HG02870 (cell line): ENCODE measurements around the gene TTLL4.

Experiments used
- ATAC-seq: cut with Tn5 transposase; IDR thresholded peaks from one replicate; pipeline ENCODE4 v1.9.1; 2021; ENCODE audit warnings: mild to moderate bottlenecking, moderate library complexity; ENCODE audit not compliant: unreplicated experiment

The TTLL4 gene

DNA sequence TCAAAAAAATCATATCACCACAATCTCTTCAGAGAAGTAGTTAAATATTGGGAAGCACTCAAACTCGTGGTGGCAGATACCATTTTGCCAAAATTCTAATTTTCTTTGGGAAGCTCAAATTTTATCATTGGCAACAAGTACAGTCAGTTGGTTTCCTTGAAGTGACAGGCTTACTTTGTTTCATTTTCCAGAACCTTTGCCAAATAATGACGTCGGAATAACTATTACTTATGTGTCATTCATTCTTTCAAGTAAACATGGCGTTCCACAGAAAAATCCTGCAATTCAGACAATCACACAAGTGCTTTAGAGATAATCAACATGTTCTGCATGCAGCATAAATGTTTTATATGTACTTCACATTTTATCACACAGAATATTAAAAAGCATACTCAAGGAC is 5.4 kb downstream of the TTLL4 start:
- no peak for ATAC-seq

- ATAC-seq = no peak
Measured at GRCh38 chr2:218717262-218717661, 6.6 kb downstream of the TTLL4 start.

GRCh38 chr2:218718058-218718457 is 7.4 kb downstream of the TTLL4 start:
- no peak for ATAC-seq

DNA sequence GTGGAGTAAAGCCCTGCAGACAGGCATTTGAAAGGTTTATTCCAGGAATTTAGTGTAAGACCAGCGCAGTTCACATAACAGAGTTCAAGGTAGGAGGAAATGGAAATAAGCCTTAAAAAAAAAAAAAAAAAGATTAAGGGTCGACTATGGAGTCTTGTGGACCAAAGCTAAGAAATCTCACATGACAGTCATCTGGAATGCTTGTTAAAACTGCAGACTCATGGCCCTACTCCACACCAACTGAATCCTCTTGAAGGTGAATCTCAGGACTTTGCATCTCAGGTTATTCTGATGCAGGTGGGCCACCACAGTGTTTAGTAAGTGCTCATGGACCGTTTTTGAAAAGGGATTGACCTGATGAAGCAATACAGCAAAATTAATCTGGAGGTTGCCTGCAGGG is 8.8 kb downstream of the TTLL4 start:
- ATAC-seq = no peak

- no peak for ATAC-seq
Measured at GRCh38 chr2:218720048-218721041, 9.7 kb downstream of the TTLL4 start.

DNA sequence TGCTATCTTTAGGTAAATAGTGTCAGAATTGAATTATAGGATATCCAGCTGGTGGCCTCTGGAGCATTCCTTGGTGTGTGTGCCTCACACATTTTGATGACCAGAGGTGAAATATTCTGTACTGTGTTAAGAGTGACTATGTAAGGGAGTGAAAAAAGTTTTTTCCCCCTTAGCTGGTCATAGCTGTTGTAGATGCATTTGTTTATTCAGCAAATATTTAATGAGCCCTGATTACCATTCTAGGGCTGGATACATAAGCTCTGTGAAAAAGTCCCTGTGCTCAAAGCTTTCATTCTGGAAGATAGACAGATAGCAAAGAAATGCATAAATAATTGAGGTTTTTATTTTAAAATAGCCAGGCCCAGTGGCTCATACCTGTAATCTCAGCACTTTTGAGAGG is 10.9 kb downstream of the TTLL4 start:
- ATAC-seq = no peak

DNA sequence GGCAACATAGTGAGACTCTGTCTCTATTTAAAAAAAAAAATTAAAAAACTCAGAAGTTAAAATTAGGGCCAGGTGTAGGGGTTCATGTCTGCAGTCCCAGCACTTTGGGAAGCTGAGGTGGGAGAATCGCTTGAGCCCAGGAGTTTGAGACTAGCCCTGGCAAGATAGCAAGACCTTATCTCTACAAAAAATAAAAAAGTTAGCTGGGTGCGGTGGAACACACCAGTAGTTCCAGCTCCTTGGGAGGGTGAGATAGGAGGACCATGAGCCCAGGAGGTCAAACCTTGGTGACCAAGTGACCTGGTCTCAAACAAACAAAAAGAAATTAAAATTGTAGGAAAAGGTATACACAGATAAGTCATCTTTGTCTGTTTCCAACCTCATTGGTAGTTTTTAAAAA is 11.3 kb downstream of the TTLL4 start:
- no peak for ATAC-seq

DNA sequence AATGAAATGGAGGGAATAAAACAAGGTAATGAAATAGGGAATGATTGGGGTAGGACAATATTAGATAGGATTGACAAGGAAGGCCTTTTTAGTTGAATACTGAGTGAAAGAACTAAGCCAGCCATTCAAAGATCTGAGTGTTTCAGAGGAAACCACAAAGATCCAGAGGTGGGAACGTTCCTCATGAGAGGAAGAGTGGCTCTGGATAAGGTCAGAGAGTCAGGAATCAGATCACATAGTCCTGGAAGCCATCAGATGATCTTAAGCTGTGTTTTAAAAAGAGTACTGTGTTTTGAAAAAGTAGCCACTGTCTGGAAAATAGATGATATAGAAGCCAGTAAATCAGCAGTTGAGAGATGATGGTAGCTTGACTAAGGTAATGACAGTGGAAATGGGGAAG is 11.8 kb downstream of the TTLL4 start:
- ATAC-seq = no peak

DNA sequence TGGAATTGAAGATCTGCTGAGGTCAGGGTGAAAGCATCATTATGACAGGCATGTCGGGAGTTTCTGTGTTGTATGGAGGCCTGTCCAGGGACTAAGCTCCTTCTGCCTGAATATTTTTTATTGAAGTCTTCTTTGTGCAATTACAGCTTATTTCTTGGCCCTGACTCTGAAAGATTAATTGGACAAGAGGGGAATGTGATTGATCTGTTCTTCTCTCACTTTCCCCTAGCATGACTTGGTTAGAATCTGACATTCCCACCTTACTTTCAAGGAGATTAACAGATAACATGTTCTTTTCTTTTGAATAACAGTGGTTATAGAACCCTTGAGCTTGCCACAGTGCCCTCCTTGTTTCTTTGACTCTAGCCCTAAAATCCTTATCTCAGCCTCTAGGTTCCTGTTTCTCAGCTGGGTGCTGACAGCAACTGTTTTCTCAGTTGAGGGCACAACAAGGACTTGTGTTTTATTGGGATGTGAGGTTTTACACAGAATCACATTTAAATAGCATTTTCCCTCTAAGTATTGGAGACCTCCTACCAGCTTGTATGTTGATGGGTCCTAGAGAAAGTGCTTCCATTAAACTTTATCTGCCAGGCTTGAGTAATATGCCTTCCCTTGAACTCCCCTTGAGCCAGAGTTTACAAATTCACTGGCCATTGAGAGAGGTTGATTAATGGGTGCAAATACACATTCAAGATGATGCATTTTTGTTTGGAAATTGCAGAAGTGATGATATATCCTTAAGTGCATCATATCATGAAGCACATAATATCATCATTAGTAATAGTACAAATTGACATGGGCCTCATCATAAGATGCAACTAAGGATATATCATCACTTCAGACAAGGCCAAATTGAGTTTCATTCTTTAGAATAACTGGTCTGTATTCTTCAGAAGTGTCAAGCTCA is 12.5 kb downstream of the TTLL4 start:
- ATAC-seq = no peak

DNA sequence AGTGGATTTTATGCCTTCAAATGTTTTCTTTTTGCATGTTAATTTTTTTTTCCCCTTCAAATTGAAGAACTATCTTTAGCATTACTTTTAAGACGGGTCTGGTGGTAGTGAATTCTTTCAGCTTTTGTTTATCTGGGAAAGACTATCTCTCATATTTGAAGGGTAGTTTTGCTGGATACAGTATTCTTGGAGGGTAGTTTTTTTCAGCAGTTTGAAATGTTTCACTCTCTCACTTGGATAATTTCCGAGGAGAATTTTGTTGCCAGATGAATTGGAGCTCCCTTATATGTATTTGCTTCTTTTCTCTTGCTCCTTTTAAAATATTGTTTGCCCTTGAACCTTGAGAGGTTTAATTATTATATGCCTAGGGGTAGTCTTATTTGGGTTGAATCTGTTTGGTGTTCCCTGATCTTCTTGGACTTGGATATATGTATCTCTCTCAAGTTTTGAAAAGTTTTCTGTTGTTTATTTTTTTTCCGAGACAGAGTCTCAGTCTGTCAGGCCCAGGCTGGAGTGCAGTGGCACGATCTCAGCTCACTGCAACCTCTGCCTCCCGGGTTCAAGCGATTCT is 15.5 kb downstream of the TTLL4 start:
- no peak for ATAC-seq

- ATAC-seq = no peak
Measured at GRCh38 chr2:218727502-218728165, 17.0 kb downstream of the TTLL4 start.

DNA sequence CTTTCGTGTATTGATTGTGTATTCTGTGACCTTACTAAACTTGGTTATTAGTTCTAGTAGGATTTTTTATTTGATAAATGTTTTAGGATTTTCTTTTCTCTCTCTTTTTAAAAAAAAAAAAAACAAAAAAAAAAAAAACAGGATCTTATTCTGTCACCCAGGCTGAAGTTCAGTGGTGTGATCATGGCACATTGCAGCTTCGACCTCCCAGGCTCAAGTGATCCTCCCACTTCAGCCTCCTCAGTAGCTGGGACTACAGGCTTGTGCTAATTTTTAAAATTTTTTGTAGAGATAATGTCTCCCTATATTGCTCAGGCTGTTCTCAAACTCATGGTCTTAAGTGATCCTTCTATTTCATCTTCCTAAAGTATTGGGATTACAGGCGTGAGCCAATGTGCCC is 19.0 kb downstream of the TTLL4 start:
- ATAC-seq = no peak

- ATAC-seq = no peak
Measured at GRCh38 chr2:218732052-218732760, 21.6 kb downstream of the TTLL4 start.

- ATAC-seq = no peak
Measured at GRCh38 chr2:218732761-218733158, 22.1 kb downstream of the TTLL4 start.

DNA sequence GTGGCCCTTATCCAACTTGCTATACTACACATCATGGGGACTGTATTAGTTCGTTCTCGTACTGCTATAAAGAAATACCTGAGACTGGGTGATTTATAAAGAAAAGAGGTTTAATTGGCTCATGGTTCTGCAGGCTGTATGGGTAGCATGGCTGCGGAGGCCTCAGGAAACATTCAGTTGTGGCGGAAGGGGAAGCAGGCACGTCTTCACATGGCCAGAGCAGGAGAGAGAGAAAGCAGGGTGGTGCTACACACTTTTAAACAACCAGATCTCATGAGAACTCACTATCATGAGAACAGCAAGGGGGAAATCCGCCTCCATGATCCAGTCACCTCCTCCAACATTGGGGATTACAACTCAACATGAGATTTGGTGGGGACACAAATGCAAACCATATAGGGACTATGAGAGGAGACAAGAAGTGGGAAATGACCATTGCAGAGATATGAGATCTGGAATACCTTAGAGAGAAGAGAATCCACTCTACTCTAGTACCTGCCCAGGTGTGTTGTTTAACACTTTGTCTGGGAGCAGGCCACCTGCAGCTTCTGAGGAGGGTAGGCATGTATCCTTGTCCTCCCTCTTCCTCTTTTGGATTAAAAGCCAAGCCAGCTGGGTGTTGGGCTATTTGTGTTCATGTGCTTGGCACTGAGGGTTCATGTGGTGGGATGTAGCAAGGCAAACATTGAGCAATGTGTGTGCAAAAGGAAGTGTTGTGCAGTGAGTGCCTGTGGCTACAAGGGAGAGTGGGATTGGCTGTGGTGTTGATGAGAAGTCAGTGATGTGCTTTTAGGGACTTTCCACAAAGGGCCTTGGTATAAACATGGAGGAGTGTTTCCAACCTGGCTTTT is 22.8 kb downstream of the TTLL4 start:
- ATAC-seq = peak; percentile 73

- no peak for ATAC-seq
Measured at GRCh38 chr2:218734190-218734975, 23.7 kb downstream of the TTLL4 start.

DNA sequence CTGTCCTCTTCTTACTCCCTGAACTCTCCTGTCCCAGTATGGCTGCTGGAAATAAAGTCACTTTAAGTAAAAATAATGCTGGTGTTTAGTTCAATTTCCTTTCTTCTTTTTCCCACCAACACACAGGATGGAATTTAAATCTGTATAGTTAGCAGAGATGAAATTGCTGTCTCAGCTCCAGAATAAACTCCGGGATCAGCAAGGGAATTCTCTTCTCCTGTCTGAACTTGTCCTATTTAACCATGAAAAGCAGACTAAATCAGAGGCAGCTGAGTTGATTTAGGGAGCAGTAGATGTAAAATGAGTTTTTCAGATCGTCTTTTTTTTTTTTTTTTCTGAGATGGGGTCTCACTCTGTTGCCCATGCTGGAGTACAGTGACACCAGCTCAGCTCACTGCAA is 25.9 kb downstream of the TTLL4 start:
- no peak for ATAC-seq

DNA sequence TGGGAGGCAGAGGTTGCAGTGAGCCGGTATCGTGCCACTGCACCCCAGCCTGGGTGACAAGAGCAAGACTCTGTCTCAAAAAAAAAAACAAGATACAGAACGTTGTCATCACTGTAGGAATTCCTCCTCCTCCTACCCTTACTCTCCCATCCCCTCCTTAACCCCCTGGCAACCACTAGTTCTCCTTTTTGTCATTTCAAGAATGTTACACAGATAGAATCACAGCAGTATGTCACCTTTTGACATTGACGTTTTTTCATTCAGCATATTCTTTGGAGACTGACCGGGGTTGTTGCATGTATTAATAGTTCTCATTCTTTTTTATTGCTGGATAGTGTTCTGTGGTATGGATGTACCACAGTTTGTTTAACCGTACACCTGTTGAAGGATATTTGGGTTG is 32.4 kb downstream of the TTLL4 start:
- ATAC-seq = no peak
